ENCODE data around the gene BTNL3.

BTNL3 gene

GRCh38 chr5:181050016-181050415, 61.4 kb downstream of the BTNL3 start:
- no peak for TF ChIP-seq CTCF (conservative IDR thresholded peaks at IDR 0.05; ENCODE audit: low read depth, low read length)
- no peak for DNase-seq (ENCODE audit: low read depth)

DNA sequence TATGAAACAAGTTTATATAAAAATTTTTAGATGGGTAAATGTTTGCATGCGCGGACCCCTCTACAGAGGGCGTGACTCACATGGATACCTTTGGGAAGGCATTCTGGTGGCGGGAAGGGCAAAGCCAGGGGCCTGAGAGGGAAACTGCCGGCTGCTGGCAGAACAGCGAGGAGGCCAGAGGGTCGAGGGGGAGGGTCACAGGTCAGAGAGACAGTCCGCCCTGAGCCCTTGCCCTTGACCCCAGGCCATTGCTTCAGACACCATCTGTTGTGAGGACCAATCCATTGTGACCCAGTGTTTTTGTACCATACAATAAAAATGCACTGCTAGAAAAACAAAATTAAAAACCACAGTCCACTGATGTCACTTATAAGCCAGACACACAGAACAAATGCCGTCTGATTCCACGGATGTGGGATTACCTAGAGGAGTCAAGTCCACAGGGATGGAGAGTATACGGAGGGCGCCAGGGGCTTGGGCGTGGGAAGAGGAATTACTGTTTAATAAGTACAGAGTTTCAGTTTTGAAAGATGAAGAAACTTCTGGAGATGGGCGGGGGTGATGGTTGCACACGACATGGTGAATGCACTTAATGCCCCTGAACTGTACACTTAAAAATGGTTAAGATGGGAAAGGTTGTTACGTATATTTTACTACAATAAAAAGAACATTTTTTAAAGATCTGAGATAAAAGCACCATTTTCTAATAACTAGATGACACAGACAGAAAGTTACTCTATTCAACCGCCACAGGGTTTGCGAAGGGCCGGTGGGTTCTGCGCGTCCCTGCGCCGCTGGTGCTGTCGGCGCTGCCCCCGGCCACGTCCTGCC, 63.4 kb downstream of the BTNL3 start:
- no peak for TF ChIP-seq CTCF (conservative IDR thresholded peaks at IDR 0.05; ENCODE audit: low read depth, low read length)
- no peak for DNase-seq (ENCODE audit: low read depth)
- no peak overlapping the region for H3K4me3 ChIP-seq (ENCODE audit: low read length)

More at GRCh38 chr5:181050016-181050415, 61.4 kb downstream of the BTNL3 start:
- no peak overlapping the region for H3K4me3 ChIP-seq (ENCODE audit: low read length)

DNA sequence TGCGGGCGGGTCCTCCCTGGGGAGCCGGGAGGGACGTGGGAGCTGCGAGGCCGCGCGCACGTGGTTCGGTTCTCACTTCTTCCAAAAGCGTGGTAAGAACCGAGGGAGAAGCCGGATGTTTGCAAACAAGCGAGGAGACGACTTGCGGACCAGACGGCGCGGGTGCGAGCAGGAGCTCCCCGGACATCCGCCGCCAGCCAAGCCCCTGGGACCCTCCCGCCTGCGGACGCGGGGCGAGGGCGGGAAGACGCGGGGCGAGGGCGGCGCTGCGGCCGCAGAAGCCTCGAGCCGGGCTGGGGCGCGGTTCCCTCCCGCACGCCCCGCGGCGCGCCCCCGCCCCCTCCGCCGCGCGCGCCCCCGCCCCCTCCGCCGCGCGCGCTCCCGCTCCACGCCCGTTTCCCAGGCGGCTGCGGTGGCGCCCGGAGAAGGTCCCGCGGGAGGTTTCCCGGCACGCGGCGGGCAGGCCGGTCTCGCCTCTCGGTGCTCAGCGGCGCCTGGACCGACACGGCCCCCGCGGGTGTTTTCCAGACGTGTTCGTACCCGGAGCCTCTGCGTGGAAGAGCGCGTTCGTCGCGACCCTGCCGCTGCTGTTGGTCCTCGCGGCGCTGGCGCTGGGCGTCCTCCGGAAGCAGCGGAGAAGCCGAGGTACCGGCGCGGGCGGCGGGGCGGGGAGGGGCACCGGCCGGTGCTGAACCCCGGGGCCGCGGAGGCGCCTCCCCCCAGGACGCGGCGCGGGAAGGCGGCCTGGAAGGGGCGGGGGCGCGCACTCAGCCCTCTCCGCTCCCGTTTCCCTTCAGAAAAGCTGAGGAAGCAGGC, 64.2 kb downstream of the BTNL3 start:
- DNase-seq (ENCODE audit: low read depth): no peak
- H3K4me3 ChIP-seq (ENCODE audit: low read length): peak overlapping the region; percentile 32
- TF ChIP-seq CTCF (conservative IDR thresholded peaks at IDR 0.05; ENCODE audit: low read depth, low read length): no peak

DNA sequence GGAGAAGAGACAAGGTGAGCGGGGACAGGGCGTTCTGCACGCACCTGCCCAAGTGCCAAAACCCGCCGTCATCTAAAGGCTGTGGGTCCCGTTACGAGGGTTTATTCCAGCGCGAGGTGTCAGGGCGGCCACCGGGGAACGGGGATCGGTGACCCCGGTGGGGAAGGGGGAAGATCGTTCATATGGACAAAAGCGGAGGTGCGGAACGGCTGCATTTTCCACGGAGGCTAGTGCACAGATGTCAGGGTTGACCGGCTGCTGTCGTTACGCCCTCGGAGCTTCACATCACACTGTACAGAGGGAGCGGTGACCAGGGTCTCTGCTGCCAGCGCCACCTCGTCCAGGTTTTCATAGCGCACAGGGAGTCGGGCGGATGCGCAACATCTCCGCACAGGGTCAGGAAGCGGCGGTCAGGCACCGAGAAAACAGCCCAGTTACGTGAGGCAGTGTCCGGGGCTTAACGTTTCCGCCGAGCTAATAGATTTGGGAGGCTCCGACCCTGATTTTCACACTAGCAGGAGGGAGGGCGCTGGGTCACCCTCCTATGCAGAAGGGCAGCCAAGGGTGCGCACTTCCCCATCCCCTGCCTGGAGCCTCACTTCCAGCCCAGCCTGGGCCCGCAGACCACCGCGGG, 65.0 kb downstream of the BTNL3 start:
- H3K4me3 ChIP-seq (ENCODE audit: low read length): peak overlapping the region; percentile 32
- no peak for TF ChIP-seq CTCF (conservative IDR thresholded peaks at IDR 0.05; ENCODE audit: low read depth, low read length)
- no peak for DNase-seq (ENCODE audit: low read depth)

- no peak overlapping the region for H3K4me3 ChIP-seq (ENCODE audit: low read length)
- no peak for TF ChIP-seq CTCF (conservative IDR thresholded peaks at IDR 0.05; ENCODE audit: low read depth, low read length)
- no peak for DNase-seq (ENCODE audit: low read depth)
These were observed 65.5 kb downstream of the BTNL3 start for GRCh38 chr5:181054138-181054537.

GRCh38 chr5:181054871-181055459, 66.3 kb downstream of the BTNL3 start:
- TF ChIP-seq CTCF (conservative IDR thresholded peaks at IDR 0.05; ENCODE audit: low read depth, low read length): no peak
- no peak for DNase-seq (ENCODE audit: low read depth)
- no peak overlapping the region for H3K4me3 ChIP-seq (ENCODE audit: low read length)
